OCI-LY7 (cell line): ENCODE results near the gene PMVK. TPM values are rescaled to one million over a fixed set of nuclear protein-coding genes. Genes with fewer than 3 reads are reported as not detected.

Experiments used
- BruUV-seq: library from RNA; stranded (reverse); fragments of 400-500 nt; replicated peaks from 2 replicates; lab custom pipeline; 2021; lab: Mats Ljungman, UMichigan
- CTCF ChIA-PET: fragments of 300-600 bp; sonication (Branson Sonifier 250); formaldehyde crosslinking; loops from one replicate; lab custom pipeline; 2022; ENCODE audit warnings: antibody characterized with exemption; ENCODE audit not compliant: unreplicated experiment; lab: Charles Lee
- POLR2A ChIA-PET: fragments of 300-600 bp; sonication (Branson Sonifier 250); formaldehyde crosslinking; loops from one replicate; lab custom pipeline; 2022; ENCODE audit warnings: antibody characterized with exemption; lab: Charles Lee
- DNase-seq: peaks from one replicate; pipeline ENCODE4 v3.0.0-alpha.2; 2015; ENCODE audit warnings: low spot score
- H2AFZ ChIP-seq: fragments of 200-600 bp; sonication (generic), shearing (Covaris generic); 2 replicates; pipeline ENCODE4 v1.6.1; 2014; ENCODE audit warnings: mild to moderate bottlenecking, antibody characterized with exemption, low read length, moderate library complexity
- H3K27ac ChIP-seq: fragments of 200-600 bp; sonication (generic); 2 replicates; pipeline ENCODE4 v1.5.1; 2014; ENCODE audit warnings: mixed run types, low read depth, mild to moderate bottlenecking, moderate library complexity, low read length, inconsistent platforms; ENCODE audit not compliant: poor library complexity, severe bottlenecking
- H3K36me3 ChIP-seq: fragments of 200-600 bp; sonication (generic); 2 replicates; pipeline ENCODE4 v1.6.1; 2014; ENCODE audit warnings: mild to moderate bottlenecking, antibody characterized with exemption, low read length, moderate library complexity, mixed read lengths; ENCODE audit not compliant: insufficient read depth
- H3K4me1 ChIP-seq: fragments of 200-600 bp; sonication (generic); 2 replicates; pipeline ENCODE4 v1.5.1; 2014; ENCODE audit warnings: mild to moderate bottlenecking, low read length; ENCODE audit not compliant: insufficient read depth, poor library complexity, severe bottlenecking
- H3K4me2 ChIP-seq: fragments of 200-600 bp; sonication (generic); 2 replicates; pipeline ENCODE4 v1.6.1; 2014; ENCODE audit warnings: mild to moderate bottlenecking, low read length
- H3K4me3 ChIP-seq: fragments of 200-600 bp; sonication (generic); 2 replicates; pipeline ENCODE4 v1.5.1; 2014; ENCODE audit warnings: mild to moderate bottlenecking, low read depth, low read length; ENCODE audit not compliant: poor library complexity, severe bottlenecking
- H3K79me2 ChIP-seq: fragments of 200-600 bp; sonication (generic); 2 replicates; pipeline ENCODE4 v1.6.1; 2016; ENCODE audit warnings: low read depth, mild to moderate bottlenecking, low read length, moderate library complexity, mixed read lengths; ENCODE audit not compliant: insufficient read depth
- H3K9me2 ChIP-seq: fragments of 200-600 bp; sonication (generic); 2 replicates; pipeline ENCODE4 v1.6.1; 2016; ENCODE audit warnings: mild to moderate bottlenecking, low read length, mixed read lengths; ENCODE audit not compliant: insufficient read depth
- H3K9me3 ChIP-seq: fragments of 200-600 bp; sonication (generic); 2 replicates; pipeline ENCODE4 v1.6.1; 2014; ENCODE audit warnings: mild to moderate bottlenecking, mixed run types, low read length, mixed read lengths
- H4K20me1 ChIP-seq: fragments of 200-600 bp; sonication (generic); 2 replicates; pipeline ENCODE4 v1.6.1; 2014; ENCODE audit warnings: mild to moderate bottlenecking, antibody characterized with exemption, low read length, moderate library complexity, mixed read lengths; ENCODE audit not compliant: insufficient read depth
- CTCF ChIP-seq: fragments of 200-600 bp; sonication (generic); conservative IDR thresholded peaks from 2 replicates; pipeline ENCODE4 v1.5.1; 2014; ENCODE audit warnings: mild to moderate bottlenecking, antibody characterized with exemption, low read length, moderate library complexity, mixed read lengths
- EZH2phosphoT487 ChIP-seq: fragments of 200-600 bp; sonication (generic); IDR thresholded peaks from 2 replicates; pipeline ENCODE4 v1.6.1; 2018; ENCODE audit warnings: low read depth, borderline replicate concordance, mild to moderate bottlenecking, mixed run types, antibody characterized with exemption, low read length, moderate library complexity, mixed read lengths
- intact Hi-C: fragments of 100-400 bp; cut with micrococcal nuclease; formaldehyde crosslinking; loops from one replicate; pipeline ENCODE4 v1.10.0; 2022; ENCODE audit not compliant: unreplicated experiment
- total RNA-seq, 2 experiments: library from RNA; depleted of rRNA in 1 of 2; stranded (reverse); fragments of >200 nt in 1 of 2; shearing (Covaris generic) in 1 of 2; gene quantifications; 2 replicates each; pipeline ENCODE4 v1.2.3, GENCODE V29; 2014 to 2022

PMVK gene
- total RNA-seq, 2 experiments from 2014 or later = 16.3 to 54.0 TPM

- Histone ChIP-seq H3K27ac (peak overlapping the region; percentile 87), H3K36me3 (peaks cover 36% of the 10 kb centered on the region), H3K9me2 (no peaks in the 10 kb centered on the region), H3K4me3 (peak overlapping the region; percentile 72), H3K4me1 (peaks cover 73% of the 10 kb centered on the region), H4K20me1 (no peaks in the 10 kb centered on the region), H2AFZ (no peak overlapping the region), H3K9me3 (no peaks in the 10 kb centered on the region), H3K4me2 (peak overlapping the region; percentile 85), H3K79me2 (peaks cover 32% of the 10 kb centered on the region; the same call in 1 of the 2 replicates)
- ChIA-PET POLR2A (interaction anchor here (1.1 kb wide), 1 partner anchor 18 kb away, joined by 3 read pairs; the partner anchor contains the start of gene PMVK), CTCF (interaction anchor here (1.0 to 3.4 kb wide), 3 partner anchors 10 to 61 kb away, joined by 3 to 13 read pairs (median 11); no protein-coding TSS in a partner anchor)
- intact Hi-C loops = no loop called here
- BruUV-seq = no TSS peak
- TF ChIP-seq CTCF (no peak), EZH2phosphoT487 (no peak)
- no peak for DNase-seq
Observed at GRCh38 chr1:154954541-154954940, 18.0 kb upstream of the PMVK start.

- H2AFZ ChIP-seq = no peak overlapping the region
- H4K20me1 ChIP-seq = no peaks in the 10 kb centered on the region
- intact Hi-C loops = no loop called here
- H3K36me3 ChIP-seq = peaks cover 27% of the 10 kb centered on the region
- TF ChIP-seq CTCF (no peak), EZH2phosphoT487 (no peak)
- H3K4me3 ChIP-seq = peak overlapping the region; percentile 72
- BruUV-seq = no TSS peak
- H3K79me2 ChIP-seq = peaks cover 26% of the 10 kb centered on the region; the same call in 1 of the 2 replicates
- H3K9me2 ChIP-seq = no peaks in the 10 kb centered on the region
- H3K27ac ChIP-seq = peak overlapping the region; percentile 87
- no peaks in the 10 kb centered on the region for H3K9me3 ChIP-seq
- ChIA-PET POLR2A (interaction anchor here (1.0 to 1.1 kb wide), 2 partner anchors 16 to 17 kb away, joined by 3 to 6 read pairs; partner anchors contain the start of gene PMVK), CTCF (interaction anchor here (0.9 to 3.4 kb wide), 2 partner anchors 9 to 104 kb away, joined by 3 to 13 read pairs; no protein-coding TSS in a partner anchor)
- H3K4me2 ChIP-seq = peak overlapping the region; percentile 85
- H3K4me1 ChIP-seq = peaks cover 73% of the 10 kb centered on the region
- no peak for DNase-seq
Observed at GRCh38 chr1:154953611-154954038, 17.1 kb upstream of the PMVK start.

- no peak for DNase-seq
- BruUV-seq = no TSS peak
- H3K27ac ChIP-seq = peak overlapping the region; percentile 87
- H3K4me1 ChIP-seq = peaks cover 66% of the 10 kb centered on the region
- no peaks in the 10 kb centered on the region for H3K9me3 ChIP-seq
- no peaks in the 10 kb centered on the region for H4K20me1 ChIP-seq
- intact Hi-C loops = no loop called here
- no peak overlapping the region for H2AFZ ChIP-seq
- H3K4me3 ChIP-seq = peak overlapping the region; percentile 72
- CTCF ChIA-PET = interaction anchor here (3.4 kb wide), 1 partner anchor 8 kb away, joined by 13 read pairs; no protein-coding TSS in a partner anchor
- H3K79me2 ChIP-seq = peaks cover 26% of the 10 kb centered on the region; the same call in 1 of the 2 replicates
- peaks cover 17% of the 10 kb centered on the region for H3K36me3 ChIP-seq
- no peaks in the 10 kb centered on the region for H3K9me2 ChIP-seq
- POLR2A ChIA-PET = interaction anchor here (0.6 to 1.1 kb wide), 2 partner anchors 16 to 31 kb away, joined by 3 read pairs; partner anchors contain the start of genes FLAD1 and PMVK
- H3K4me2 ChIP-seq = peak overlapping the region; percentile 85
- TF ChIP-seq EZH2phosphoT487 = no peak
Observed at GRCh38 chr1:154952664-154953063, 16.1 kb upstream of the PMVK start.
